Heart left ventricle (tissue), 13 donors: ENCODE measurements around the gene SLC17A7.

Experiments
- CTCF ChIP-seq, 12 donors: fragments of 200-600 bp; sonication (generic) in 4 of 12; IDR thresholded peaks; one replicate each; pipeline versions ENCODE4 v1.5.0 to v1.8.0; 2018 to 2022; ENCODE audit warnings: antibody characterized with exemption in 12 of 12, mild to moderate bottlenecking in 5 of 12
- POLR2A ChIP-seq, 2 donors: fragments of 450-650 bp; IDR thresholded peaks; one replicate each; pipeline ENCODE4 v1.6.1; 2017; ENCODE audit warnings: antibody characterized with exemption in 2 of 2, mild to moderate bottlenecking in 2 of 2, moderate library complexity in 2 of 2
- donor health status: ischemic (EF 13 %, LVEDD 7.1; RV severe dilation, severe dysfunction).
- donor health status: DM: no; HTN: yes; CAD: no.
- donor health status: DM: no; HTN: no; CAD: no.
- donor health status: ischemic (EF 25% LVEDD 6.9; RV normal size, moderate dysfunction).
- donor health status: ischemic (EF 25% LVEDD 5.7; RV mildly dilated, moderate dysfunction).
- donor health status: ischemic (EF 35%, LVEDD 5.7; RV mildly dilated, moderate dysfunction).
- donor health status: nonischemic (EF 11% LVEDD 7.7; RV severe dilation, severe dysfunction).
- donor health status: DM: yes; HTN: yes; CAD: no.
- donor health status: PGD.
- donor health status: ischemic (EF 29% LVEDD 5.4; RV normal size, mild dysfunction).
- donor health status: nonischemic (EF 23%, LVEDD 6.1; RV moderate dilation, normal function).

DNA sequence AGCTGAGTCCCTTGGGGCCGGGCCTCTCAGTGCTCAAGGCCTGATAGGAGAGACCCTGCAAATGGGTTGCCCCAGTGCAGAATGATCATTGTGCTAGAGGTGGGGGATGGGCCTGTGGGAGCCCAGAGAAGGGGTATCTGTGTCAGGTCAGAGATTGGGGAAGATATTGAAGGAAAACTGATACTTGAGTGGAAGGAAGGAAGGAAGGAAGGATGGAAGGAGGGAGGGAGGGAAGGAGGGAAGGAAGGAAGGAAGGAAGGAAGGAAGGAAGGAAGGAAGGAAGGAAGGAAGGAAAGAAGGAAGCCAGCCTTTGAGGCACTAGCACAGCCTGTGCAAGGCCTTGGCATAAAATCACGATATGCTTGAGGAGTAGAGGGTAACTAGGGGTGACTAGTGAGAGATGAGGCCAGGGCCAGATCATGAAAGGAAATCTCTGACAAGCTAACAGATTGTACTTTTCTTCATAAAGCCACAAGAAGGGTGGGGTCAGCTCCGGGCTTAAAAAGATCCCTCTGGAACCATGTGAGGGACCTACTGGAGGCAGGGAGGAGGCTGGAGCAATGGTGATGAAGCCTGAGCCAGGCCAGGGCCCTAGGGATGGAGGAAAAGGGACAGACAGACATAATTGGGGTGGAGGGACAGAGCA lies 29.5 kb downstream of the SLC17A7 start:
- TF ChIP-seq CTCF (IDR thresholded peaks at IDR 0.05) (no peak), POLR2A (IDR thresholded peaks at IDR 0.05) (no peak)
